Adrenal gland (tissue), 5 donors: ENCODE results near the gene TBC1D2B.

ENCODE experiments used
- POLR2A ChIP-seq, 2 donors: fragments of 450-650 bp; IDR thresholded peaks; one replicate each; pipeline ENCODE4 v1.6.1; 2017; ENCODE audit warnings: antibody characterized with exemption in 2 of 2, mild to moderate bottlenecking in 2 of 2, moderate library complexity in 1 of 2
- TF ChIP-seq, protein P1 (sequence below), 6 experiments: fragments of 450-650 bp in 4 of 6; fragments of 200-600 bp in 2 of 6; sonication (generic) in 1 of 6; IDR thresholded peaks; 1 replicate in 5 of 6; 2 replicates in 1 of 6; pipeline versions ENCODE4 v1.5.1 to v1.8.0; 2016 to 2021; ENCODE audit warnings: antibody characterized with exemption in 6 of 6, mild to moderate bottlenecking in 2 of 6, moderate library complexity in 1 of 6
- donor health status: DM: no; HTN: no; CAD: no.

GRCh38 chr15:78012643-78013077 lies 64.9 kb downstream of the TBC1D2B start:
- no peak for TF ChIP-seq POLR2A (IDR thresholded peaks at IDR 0.05)
- TF ChIP-seq, protein P1, sequence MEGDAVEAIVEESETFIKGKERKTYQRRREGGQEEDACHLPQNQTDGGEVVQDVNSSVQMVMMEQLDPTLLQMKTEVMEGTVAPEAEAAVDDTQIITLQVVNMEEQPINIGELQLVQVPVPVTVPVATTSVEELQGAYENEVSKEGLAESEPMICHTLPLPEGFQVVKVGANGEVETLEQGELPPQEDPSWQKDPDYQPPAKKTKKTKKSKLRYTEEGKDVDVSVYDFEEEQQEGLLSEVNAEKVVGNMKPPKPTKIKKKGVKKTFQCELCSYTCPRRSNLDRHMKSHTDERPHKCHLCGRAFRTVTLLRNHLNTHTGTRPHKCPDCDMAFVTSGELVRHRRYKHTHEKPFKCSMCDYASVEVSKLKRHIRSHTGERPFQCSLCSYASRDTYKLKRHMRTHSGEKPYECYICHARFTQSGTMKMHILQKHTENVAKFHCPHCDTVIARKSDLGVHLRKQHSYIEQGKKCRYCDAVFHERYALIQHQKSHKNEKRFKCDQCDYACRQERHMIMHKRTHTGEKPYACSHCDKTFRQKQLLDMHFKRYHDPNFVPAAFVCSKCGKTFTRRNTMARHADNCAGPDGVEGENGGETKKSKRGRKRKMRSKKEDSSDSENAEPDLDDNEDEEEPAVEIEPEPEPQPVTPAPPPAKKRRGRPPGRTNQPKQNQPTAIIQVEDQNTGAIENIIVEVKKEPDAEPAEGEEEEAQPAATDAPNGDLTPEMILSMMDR (IDR thresholded peaks at IDR 0.05): no peak
